Uterus (tissue), 4 donors: ENCODE data around the gene BET1. TPM values are rescaled to one million over a fixed set of nuclear protein-coding genes. Genes with fewer than 3 reads are reported as not detected.
A peak's percentile ranks its signal among the peaks of the same experiment; 100 is the strongest.

ENCODE experiments used
- DNase-seq, 2 donors: peaks; one replicate each; pipeline ENCODE4 v3.0.0-alpha.2; 2019 to 2020
- H3K27ac ChIP-seq, 2 donors: fragments of 200-600 bp; sonication (generic); 1 replicate in 1 of 2; 2 replicates in 1 of 2; pipeline ENCODE4 v1.5.1; 2016 to 2018
- H3K27me3 ChIP-seq, 2 donors: fragments of 200-600 bp; sonication (generic); one replicate each; pipeline ENCODE4 v1.5.1; 2018 to 2019; ENCODE audit warnings: control low read depth in 1 of 2
- H3K36me3 ChIP-seq, 2 donors: fragments of 200-600 bp; sonication (generic); one replicate each; pipeline ENCODE4 v1.5.1; 2019; ENCODE audit warnings: control low read depth in 1 of 2
- H3K4me1 ChIP-seq, 2 donors: fragments of 200-600 bp; sonication (generic); one replicate each; pipeline ENCODE4 v1.5.1; 2018 to 2019; ENCODE audit warnings: control low read depth in 1 of 2
- H3K4me3 ChIP-seq, 2 donors: fragments of 200-600 bp; sonication (generic); 1 replicate in 1 of 2; 2 replicates in 1 of 2; pipeline ENCODE4 v1.5.1; 2018 to 2019; ENCODE audit warnings: mild to moderate bottlenecking in 1 of 2
- H3K9me3 ChIP-seq, 2 donors: fragments of 200-600 bp; sonication (generic); one replicate each; pipeline ENCODE4 v1.5.1; 2019; ENCODE audit warnings: control low read depth in 1 of 2
- POLR2A ChIP-seq, 2 donors: fragments of 450-650 bp; IDR thresholded peaks; one replicate each; pipeline ENCODE4 v1.6.1; 2016; ENCODE audit warnings: antibody characterized with exemption in 2 of 2, mild to moderate bottlenecking in 1 of 2, moderate library complexity in 1 of 2
- intact Hi-C: fragments of 100-400 bp; cut with DNase I; formaldehyde crosslinking; loops from one replicate; pipeline ENCODE4 v1.15.1; 2023; ENCODE audit warnings: low total_unique reads
- total RNA-seq, 4 donors: library from RNA; depleted of rRNA in 3 of 4; stranded (reverse); fragments of >200 nt in 3 of 4; gene quantifications; one replicate each; pipeline versions ENCODE4 v1.1.0 to v1.2.4, GENCODE V29; 2014 to 2023
- TF ChIP-seq, protein P1 (sequence below), 4 experiments: fragments of 200-600 bp in 2 of 4; fragments of 450-650 bp in 2 of 4; sonication (generic) in 2 of 4; IDR thresholded peaks; one replicate each; pipeline ENCODE4 v1.5.1; 2016 to 2019; ENCODE audit warnings: antibody characterized with exemption in 4 of 4, mild to moderate bottlenecking in 2 of 4, moderate library complexity in 1 of 4
- donor health status: DM: yes; HTN: yes; CAD: no.

BET1 gene, protein sequence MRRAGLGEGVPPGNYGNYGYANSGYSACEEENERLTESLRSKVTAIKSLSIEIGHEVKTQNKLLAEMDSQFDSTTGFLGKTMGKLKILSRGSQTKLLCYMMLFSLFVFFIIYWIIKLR
- 10 to 100 TPM; 10.3 to 74.5 (median 18.6) TPM for total RNA-seq

- Histone ChIP-seq H3K4me3 (peak within 1 kb of the TSS; percentile 88 to 96), H3K36me3 (no peaks in the 10 kb centered on the region), H3K27ac (peak within 1 kb of the TSS; percentile 91 to 95), H3K27me3 (no peaks in the 10 kb centered on the region), H3K4me1 (no peaks in the 10 kb centered on the region), H3K9me3 (no peaks in the 10 kb centered on the region)
- intact Hi-C loops, result loop anchor here (10.0 kb wide), 1 partner anchor 99 kb away; the partner anchor contains the start of gene GNGT1
- TF ChIP-seq POLR2A (IDR thresholded peaks at IDR 0.05), result peak; percentile 69 to 73
- TF ChIP-seq, protein P1, sequence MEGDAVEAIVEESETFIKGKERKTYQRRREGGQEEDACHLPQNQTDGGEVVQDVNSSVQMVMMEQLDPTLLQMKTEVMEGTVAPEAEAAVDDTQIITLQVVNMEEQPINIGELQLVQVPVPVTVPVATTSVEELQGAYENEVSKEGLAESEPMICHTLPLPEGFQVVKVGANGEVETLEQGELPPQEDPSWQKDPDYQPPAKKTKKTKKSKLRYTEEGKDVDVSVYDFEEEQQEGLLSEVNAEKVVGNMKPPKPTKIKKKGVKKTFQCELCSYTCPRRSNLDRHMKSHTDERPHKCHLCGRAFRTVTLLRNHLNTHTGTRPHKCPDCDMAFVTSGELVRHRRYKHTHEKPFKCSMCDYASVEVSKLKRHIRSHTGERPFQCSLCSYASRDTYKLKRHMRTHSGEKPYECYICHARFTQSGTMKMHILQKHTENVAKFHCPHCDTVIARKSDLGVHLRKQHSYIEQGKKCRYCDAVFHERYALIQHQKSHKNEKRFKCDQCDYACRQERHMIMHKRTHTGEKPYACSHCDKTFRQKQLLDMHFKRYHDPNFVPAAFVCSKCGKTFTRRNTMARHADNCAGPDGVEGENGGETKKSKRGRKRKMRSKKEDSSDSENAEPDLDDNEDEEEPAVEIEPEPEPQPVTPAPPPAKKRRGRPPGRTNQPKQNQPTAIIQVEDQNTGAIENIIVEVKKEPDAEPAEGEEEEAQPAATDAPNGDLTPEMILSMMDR (IDR thresholded peaks at IDR 0.05), result peak in 1 of 4 experiments; percentile 7
- peak; percentile 93 to 96 for DNase-seq
Observed at GRCh38 chr7:94004024-94004951, at the start of gene BET1. Gene BET1 (minus strand): TSS chr7:94004355. CDS start chr7:94004216, 139 bp downstream.

DNA sequence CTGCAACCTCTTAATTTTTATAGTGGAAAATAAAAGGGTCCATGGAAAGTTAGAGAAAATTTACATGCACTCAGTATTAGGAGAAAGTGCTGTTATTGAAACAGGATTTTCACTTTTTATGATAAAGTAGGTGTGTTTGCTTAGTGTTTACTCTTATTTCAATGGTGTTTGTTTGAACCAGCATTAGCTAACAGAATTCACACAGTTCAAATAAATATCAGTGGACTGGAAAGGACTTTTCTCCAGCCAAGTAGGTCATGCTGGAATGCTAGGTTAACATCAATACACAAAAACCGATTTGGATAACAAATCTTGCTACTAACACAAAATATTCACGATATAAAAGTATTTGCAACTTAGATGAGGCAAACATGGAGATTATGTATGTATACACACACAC, 49.4 kb upstream of the BET1 start:
- TF ChIP-seq, protein P1 (IDR thresholded peaks at IDR 0.05), result no peak
- TF ChIP-seq POLR2A (IDR thresholded peaks at IDR 0.05), result no peak

DNA sequence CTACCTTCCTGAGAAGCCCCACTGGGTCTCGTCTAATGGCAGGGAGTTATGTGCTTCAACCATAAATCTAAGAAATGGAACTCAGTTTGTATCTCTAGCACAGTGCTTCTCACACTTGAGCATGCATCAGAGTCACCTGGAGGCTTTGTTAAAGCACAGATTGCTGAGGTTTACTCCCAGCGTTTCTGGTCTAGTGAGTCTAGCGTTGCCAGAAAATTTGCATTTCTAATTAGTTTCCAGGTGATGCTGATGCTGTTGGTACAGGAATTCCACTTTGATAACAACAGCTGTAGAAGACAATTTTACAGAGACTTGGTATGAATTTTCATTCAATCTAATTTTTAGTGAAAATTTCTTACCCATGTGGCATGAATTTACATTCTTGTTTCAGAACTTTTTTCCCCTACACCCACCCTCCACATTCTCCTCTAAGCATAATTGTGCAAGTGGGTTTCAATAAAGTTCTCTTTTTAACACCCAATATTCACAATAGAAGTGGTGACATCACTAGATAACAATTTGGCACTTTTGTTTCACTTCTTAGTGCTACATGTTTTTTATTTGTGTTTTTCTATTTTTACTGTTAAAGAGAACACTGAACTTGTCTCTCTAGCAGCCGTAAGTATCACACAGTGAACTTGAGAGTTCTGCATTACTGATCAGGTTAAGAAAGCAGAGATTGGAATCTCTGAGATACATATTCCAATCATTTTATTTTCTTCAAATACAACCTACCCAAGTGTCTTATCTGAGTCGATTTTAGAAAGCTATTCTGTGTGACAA, 48.4 kb upstream of the BET1 start:
- H3K36me3 ChIP-seq, result no peaks in the 10 kb centered on the region
- H3K27me3 ChIP-seq, result no peaks in the 10 kb centered on the region
- no peaks in the 10 kb centered on the region for H3K9me3 ChIP-seq
- H3K4me3 ChIP-seq, result no peak overlapping the region
- no peak overlapping the region for H3K27ac ChIP-seq
- H3K4me1 ChIP-seq, result no peaks in the 10 kb centered on the region
- no peak for TF ChIP-seq POLR2A (IDR thresholded peaks at IDR 0.05)
- TF ChIP-seq, protein P1 (IDR thresholded peaks at IDR 0.05), result no peak
- intact Hi-C loops, result no loop called here
- DNase-seq, result no peak

More for the DNA sequence above, 49.4 kb upstream of the BET1 start:
- intact Hi-C loops, result no loop called here
- Histone ChIP-seq H3K9me3 (no peaks in the 10 kb centered on the region), H3K36me3 (no peaks in the 10 kb centered on the region), H3K4me3 (no peak overlapping the region), H3K4me1 (no peaks in the 10 kb centered on the region), H3K27ac (no peak overlapping the region), H3K27me3 (no peaks in the 10 kb centered on the region)
- no peak for DNase-seq

- Histone ChIP-seq H3K4me1 (no peaks in the 10 kb centered on the region), H3K36me3 (no peaks in the 10 kb centered on the region), H3K4me3 (no peak overlapping the region), H3K27ac (no peak overlapping the region), H3K9me3 (no peaks in the 10 kb centered on the region), H3K27me3 (no peaks in the 10 kb centered on the region)
- no peak for TF ChIP-seq POLR2A (IDR thresholded peaks at IDR 0.05)
- TF ChIP-seq, protein P1 (IDR thresholded peaks at IDR 0.05), result no peak
- intact Hi-C loops, result no loop called here
- DNase-seq, result no peak
Observed at GRCh38 chr7:94050046-94050445, 45.9 kb upstream of the BET1 start.
